K562 (cell line): ENCODE measurements around the gene GRB10. TPM values are rescaled to one million over a fixed set of nuclear protein-coding genes. Genes with fewer than 3 reads are reported as not detected.

Source experiments
- ATAC-seq: fragments of 200-7000 bp; cut with Tn5 transposase; 3 replicates; pipeline ENCODE4 v1.9.1; 2020; ENCODE audit warnings: moderate library complexity
- BruUV-seq: library from RNA; stranded (reverse); fragments of 400-500 nt; replicated peaks from 2 replicates; lab custom pipeline; 2021; lab: Mats Ljungman, UMichigan
- CTCF ChIA-PET: fragments of 300-600 bp; formaldehyde crosslinking; extraction: SDS; loops from one replicate; lab custom pipeline; 2021; ENCODE audit warnings: low intra/inter-chr PET ratio; lab: Yijun Ruan, JAX
- POLR2A ChIA-PET: fragments of 300-600, 350-650 bp; sonication (Branson Sonifier 250); formaldehyde crosslinking; extraction: SDS; loops from one replicate; lab custom pipeline; 2021; ENCODE audit warnings: antibody characterized with exemption, inconsistent platforms; lab: Yijun Ruan, JAX
- DNase-seq, 4 experiments: peaks; one replicate each; pipeline versions ENCODE4 v3.0.0 to v3.0.0-alpha.2; 2011 to 2018; ENCODE audit warnings: low spot score in 3 of 4, mixed read lengths in 3 of 4; ENCODE audit errors: extremely low read depth in 1 of 4
- FAIRE-seq: peaks from 2 replicates; lab custom pipeline; 2011; peaks lifted over from hg19 to GRCh38; lab: Jason Lieb, UNC
- H2AFZ ChIP-seq: 2 replicates; pipeline ENCODE4 v1.6.0; 2011; ENCODE audit warnings: low read depth, low read length, control low read depth, inconsistent platforms
- H3K27ac ChIP-seq: fragments of 200-600 bp; 3 replicates; pipeline ENCODE4 v1.8.0; 2011; ENCODE audit warnings: low read depth, mild to moderate bottlenecking, control low read depth, inconsistent platforms, low read length, moderate library complexity, mixed read lengths; ENCODE audit errors: extremely low read depth
- H3K27me3 ChIP-seq, 2 experiments: fragments of 300-600 bp in 1 of 2; 2 replicates in 1 of 2; 3 replicates in 1 of 2; pipeline versions ENCODE4 v1.6.0 to v1.8.0; 2011; ENCODE audit warnings: inconsistent platforms in 2 of 2, low read length in 2 of 2, mild to moderate bottlenecking in 1 of 2, mixed read lengths in 1 of 2, moderate library complexity in 1 of 2; ENCODE audit not compliant: control insufficient read depth in 2 of 2, insufficient read depth in 2 of 2
- H3K36me3 ChIP-seq: fragments of 300-600 bp; 3 replicates; pipeline ENCODE4 v1.8.0; 2011; ENCODE audit warnings: mild to moderate bottlenecking, low read length, inconsistent platforms; ENCODE audit not compliant: control insufficient read depth, insufficient read depth
- H3K4me1 ChIP-seq, 2 experiments: fragments of 200-600 bp in 1 of 2; replicated peaks in 1 of 2; 2 replicates in 1 of 2; 3 replicates in 1 of 2; pipeline versions ENCODE4 v1.5.1 to v1.8.0; 2011; ENCODE audit warnings: inconsistent platforms in 2 of 2, low read length in 2 of 2, mild to moderate bottlenecking in 1 of 2, mixed read lengths in 1 of 2, moderate library complexity in 1 of 2; ENCODE audit not compliant: control insufficient read depth in 2 of 2, insufficient read depth in 2 of 2
- H3K4me2 ChIP-seq: 2 replicates; pipeline ENCODE4 v1.6.1; 2011; ENCODE audit warnings: low read length, control low read depth, inconsistent platforms, mixed read lengths; ENCODE audit not compliant: insufficient read depth
- H3K4me3 ChIP-seq: fragments of 200-600 bp; sonication (generic), shearing (Covaris generic); 2 replicates; pipeline ENCODE4 v1.5.1; 2016; ENCODE audit warnings: control low read depth, inconsistent platforms
- H3K79me2 ChIP-seq: fragments of 200-600 bp; 3 replicates; pipeline ENCODE4 v1.8.0; 2011; ENCODE audit warnings: low read length, inconsistent platforms; ENCODE audit not compliant: control insufficient read depth, insufficient read depth
- H3K9ac ChIP-seq, 2 experiments: 2 replicates each; pipeline versions ENCODE4 v1.6.0 to v1.6.1; 2011; ENCODE audit warnings: low read depth in 2 of 2, low read length in 2 of 2, control low read depth in 1 of 2, inconsistent platforms in 1 of 2, mild to moderate bottlenecking in 1 of 2, mixed read lengths in 1 of 2; ENCODE audit not compliant: insufficient read depth in 1 of 2
- H3K9me1 ChIP-seq: one replicate; pipeline ENCODE4 v1.6.0; 2011; ENCODE audit warnings: inconsistent platforms, mild to moderate bottlenecking, low read length, moderate library complexity; ENCODE audit not compliant: control insufficient read depth, insufficient read depth
- H3K9me3 ChIP-seq: replicated peaks from 2 replicates; pipeline ENCODE4 v1.5.1; 2011; ENCODE audit warnings: low read depth, low read length, inconsistent platforms; ENCODE audit not compliant: control insufficient read depth, insufficient read depth
- H4K20me1 ChIP-seq: replicated peaks from 2 replicates; pipeline ENCODE4 v1.6.1; 2011; ENCODE audit warnings: low read length, inconsistent platforms, mixed read lengths; ENCODE audit not compliant: control insufficient read depth, insufficient read depth
- BRF1 ChIP-seq: IDR thresholded peaks from 3 replicates; pipeline ENCODE4 v1.6.1; 2011; ENCODE audit warnings: borderline replicate concordance, mild to moderate bottlenecking; ENCODE audit not compliant: insufficient read length; ENCODE audit errors: extremely low read depth
- JUNB ChIP-seq: fragments of 450-650 bp; formaldehyde crosslinking; conservative IDR thresholded peaks from 2 replicates; pipeline ENCODE4 v1.4.0; 2020; ENCODE audit warnings: mild to moderate bottlenecking
- KLF6 ChIP-seq: fragments of 250-450 bp; sonication (Bioruptor Pico); IDR thresholded peaks from 2 replicates; pipeline ENCODE4 v1.4.0; 2020; ENCODE audit warnings: mild to moderate bottlenecking, moderate library complexity, borderline replicate concordance
- NFYB ChIP-seq: IDR thresholded peaks from 2 replicates; pipeline ENCODE4 v1.6.1; 2011; ENCODE audit warnings: mild to moderate bottlenecking, moderate library complexity; ENCODE audit not compliant: insufficient read length; ENCODE audit errors: extremely low read depth
- NRF1 ChIP-seq, 2 experiments: fragments of 450-650 bp; IDR thresholded peaks in 1 of 2; conservative IDR thresholded peaks in 1 of 2; 2 replicates each; pipeline ENCODE4 v1.6.1; 2014; ENCODE audit warnings: mild to moderate bottlenecking in 2 of 2
- RBM39 ChIP-seq: fragments of 200-400 bp; formaldehyde crosslinking; optimal IDR thresholded peaks from 2 replicates; pipeline ENCODE3; 2018; ENCODE audit warnings: low read depth, low read length
- REST ChIP-seq, 2 experiments: fragments of 450-650 bp; formaldehyde crosslinking in 1 of 2; IDR thresholded peaks; 2 replicates each; pipeline versions ENCODE4 v1.4.0 to v1.6.1; 2014 to 2020; ENCODE audit warnings: mild to moderate bottlenecking in 2 of 2, borderline replicate concordance in 1 of 2, low read depth in 1 of 2
- USF1 ChIP-seq: sonication (generic); formaldehyde crosslinking; IDR thresholded peaks from 2 replicates; pipeline ENCODE4 v1.9.0; 2022; ENCODE audit warnings: mild to moderate bottlenecking, missing genetic modification reagents
- ZBTB34 ChIP-seq: fragments of 250-450 bp; sonication (Bioruptor Pico); IDR thresholded peaks from 2 replicates; pipeline ENCODE4 v1.8.0; 2021; ENCODE audit warnings: mild to moderate bottlenecking, moderate library complexity
- ZNF224 ChIP-seq: sonication (generic); formaldehyde crosslinking; IDR thresholded peaks from 2 replicates; pipeline ENCODE4 v1.8.0; 2022; ENCODE audit warnings: mild to moderate bottlenecking, missing genetic modification reagents
- WGBS: fragments of 100-300 bp; shearing (Covaris generic); methylation state at CpG from one replicate; pipeline ENCODE4 v1.1.6; 2016; ENCODE audit warnings: low coverage, mixed read lengths; ENCODE audit not compliant: insufficient coverage; ENCODE audit errors: missing lambda C conversion rate; 5-methylcytosine and 5-hydroxymethylcytosine counted together
- in situ Hi-C: fragments of 300-500 bp; cut with MboI; formaldehyde crosslinking; loops from 4 replicates; pipeline ENCODE4 v1.15.0; 2018; ENCODE audit warnings: inconsistent platforms, mixed read lengths
- intact Hi-C: fragments of 100-400 bp; cut with micrococcal nuclease; formaldehyde crosslinking; loops from 2 replicates; pipeline ENCODE4 v1.14.2; 2022
- polyA plus RNA-seq, 8 experiments: library from polyadenylated mRNA; depleted of rRNA in 4 of 8; stranded (reverse) in 5 of 8; unstranded in 3 of 8; fragments of >200 nt; fragmentation: Nextera tagmentation in 2 of 8; fragmentation: Illumina TruSeq in 1 of 8; extraction: Ambion mirVana in 2 of 8; extraction: Trizol in 1 of 8; gene quantifications; 2 replicates each; pipeline versions ENCODE4 v1.2.1 to v1.2.3, GENCODE V29; 2011 to 2014; ENCODE audit warnings: inconsistent platforms in 1 of 8, missing spikeins in 1 of 8
- total RNA-seq, 7 experiments: library from RNA; depleted of rRNA in 6 of 7; stranded (reverse); fragments of >200 nt in 6 of 7; fragmentation: Illumina TruSeq in 2 of 7; extraction: Trizol in 2 of 7; gene quantifications; 2 replicates each; pipeline versions ENCODE4 v1.2.1 to v1.2.3, GENCODE V29; 2011 to 2021; ENCODE audit warnings: low replicate concordance in 1 of 7

Gene GRB10
- total and polyA plus RNA-seq, 9 of the 15 experiments (the other 6 are each of a cell fraction or from before 2014, with no cell fraction given): 8.9 to 88.5 (median 40.7) TPM

GRCh38 chr7:50564171-50564570, 218.5 kb downstream of the GRB10 start (continued):
- TF ChIP-seq ZBTB34 (CRISPR knock-in tag) (no peak), BRF1 (no peak), RBM39 (no peak), ZNF224 (CRISPR knock-in tag) (no peak)

- no peaks in the 10 kb centered on the region for H3K79me2 ChIP-seq
- DNase-seq: peak in 1 of 4 experiments; percentile 12
- peaks cover 18 to 61% of the 10 kb centered on the region in 2 experiments for H3K27me3 ChIP-seq
- peaks cover 14% of the 10 kb centered on the region for H4K20me1 ChIP-seq
- FAIRE-seq: no peak
- H3K4me3 ChIP-seq: no peak overlapping the region
- WGBS: 0% methylated on average over 5 of the region's 5 CpGs
- H3K9ac ChIP-seq: no peak overlapping the region
- no peak overlapping the region for H3K4me2 ChIP-seq
- no peaks in the 10 kb centered on the region for H3K36me3 ChIP-seq
- in situ Hi-C loops (no loop called here), intact Hi-C loops (loop anchor here (5.0 to 10.0 kb wide), 2 partner anchors 95 to 467 kb away; partner anchors contain the start of gene ZPBP)
- POLR2A ChIA-PET: interaction anchor here (0.6 to 0.8 kb wide), 2 partner anchors 89 to 538 kb away, joined by 3 read pairs; no protein-coding TSS in a partner anchor
- no peak overlapping the region for H3K27ac ChIP-seq
- H2AFZ ChIP-seq: no peak overlapping the region
- peaks cover 7 to 10% of the 10 kb centered on the region in 2 experiments; a peak in 4 of 5 replicates for H3K4me1 ChIP-seq
- CTCF ChIA-PET: no interaction called here
- ATAC-seq: peak; percentile 51
- BruUV-seq: no TSS peak
- no peaks in the 10 kb centered on the region for H3K9me1 ChIP-seq
- H3K9me3 ChIP-seq: no peaks in the 10 kb centered on the region
- TF ChIP-seq KLF6 (CRISPR knock-in tag) (no peak), NFYB (no peak), USF1 (CRISPR knock-in tag) (peak; percentile 21; the same call in 1 of the 2 replicates), JUNB (CRISPR knock-in tag) (no peak), REST (IDR thresholded peaks at IDR 0.05; ENCODE audit: borderline replicate concordance) (peak; percentile 10; the same call in 1 of the 2 replicates), REST (CRISPR knock-in tag; IDR thresholded peaks at IDR 0.05; ENCODE audit: low read depth) (no peak), NRF1 (conservative IDR thresholded peaks at IDR 0.05 in 1 of 2, IDR thresholded peaks at IDR 0.05 in 1 of 2) (no peak)
These were observed 220.6 kb downstream of the GRB10 start for GRCh38 chr7:50562136-50562535.
